GM21528 (cell line): ENCODE data around the gene WDR35.
A peak's percentile ranks its signal among the peaks of the same experiment; 100 is the strongest.
"Not testable (repeated sequence)": the region's sequence is repeated elsewhere in the genome, so short reads cannot be mapped to it uniquely, and the experiment has no call there.

ENCODE experiments used
- ATAC-seq: cut with Tn5 transposase; IDR thresholded peaks from one replicate; pipeline ENCODE4 v1.9.1; 2021; ENCODE audit warnings: mild to moderate bottlenecking, moderate library complexity; ENCODE audit not compliant: unreplicated experiment, low FRiP score

The WDR35 gene

GRCh38 chr2:19897623-19898245, 92.2 kb downstream of the WDR35 start:
- ATAC-seq: no peak

GRCh38 chr2:19895535-19895934, 94.4 kb downstream of the WDR35 start:
- ATAC-seq: no peak

GRCh38 chr2:19894134-19894792, 95.6 kb downstream of the WDR35 start:
- ATAC-seq: peak; percentile 24

DNA sequence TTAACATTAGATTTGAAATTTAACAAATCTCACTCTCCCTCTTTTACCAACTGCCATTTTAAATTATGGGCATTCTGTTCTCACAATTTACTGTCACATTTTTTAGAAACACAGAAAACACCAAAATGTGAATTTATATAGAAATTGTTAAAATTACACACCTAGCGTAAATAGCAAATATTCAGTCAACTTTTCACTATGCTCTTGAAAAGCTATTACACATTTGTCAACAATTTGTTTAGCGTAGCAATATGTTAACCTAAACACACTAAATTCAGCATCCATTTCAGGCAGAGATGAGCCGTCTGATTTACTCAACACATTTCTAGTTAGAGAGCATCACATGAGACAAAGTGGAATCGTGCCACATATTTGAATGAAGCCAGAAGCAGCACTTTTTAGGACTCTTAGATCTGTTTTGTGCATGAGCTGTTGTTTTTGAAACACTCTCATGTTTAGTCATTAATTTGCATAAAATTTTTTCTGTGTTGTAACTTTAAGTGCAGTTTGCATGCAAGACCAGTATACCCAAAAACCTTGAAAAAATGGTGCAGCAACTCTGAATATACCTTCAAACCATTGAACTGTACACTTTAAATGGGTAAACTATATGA, 96.3 kb downstream of the WDR35 start:
- peak; percentile 83 for ATAC-seq

- not testable (repeated sequence) for ATAC-seq
These were observed 97.9 kb downstream of the WDR35 start for GRCh38 chr2:19891971-19892370.

GRCh38 chr2:19890104-19890503, 99.8 kb downstream of the WDR35 start:
- ATAC-seq: no peak

DNA sequence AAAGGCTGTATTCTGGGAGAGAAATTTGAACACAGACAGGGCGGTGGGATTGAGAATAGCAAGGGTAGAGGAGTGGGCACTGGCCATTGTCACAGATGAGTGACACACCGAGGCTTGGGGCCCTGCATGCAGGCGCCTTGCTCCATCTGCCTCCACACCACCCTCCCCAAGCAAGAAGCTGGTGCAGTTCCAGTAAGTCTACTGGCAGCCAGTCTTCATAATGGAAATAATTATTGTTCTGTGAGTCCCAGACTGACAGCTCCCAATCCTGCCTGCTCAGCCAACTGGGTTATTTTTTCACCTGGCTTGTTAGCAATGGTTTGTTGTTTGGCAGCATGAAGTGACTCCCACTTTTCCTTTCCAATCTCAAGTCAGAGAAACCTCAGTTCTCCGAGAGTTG, 101.1 kb downstream of the WDR35 start:
- ATAC-seq: no peak

DNA sequence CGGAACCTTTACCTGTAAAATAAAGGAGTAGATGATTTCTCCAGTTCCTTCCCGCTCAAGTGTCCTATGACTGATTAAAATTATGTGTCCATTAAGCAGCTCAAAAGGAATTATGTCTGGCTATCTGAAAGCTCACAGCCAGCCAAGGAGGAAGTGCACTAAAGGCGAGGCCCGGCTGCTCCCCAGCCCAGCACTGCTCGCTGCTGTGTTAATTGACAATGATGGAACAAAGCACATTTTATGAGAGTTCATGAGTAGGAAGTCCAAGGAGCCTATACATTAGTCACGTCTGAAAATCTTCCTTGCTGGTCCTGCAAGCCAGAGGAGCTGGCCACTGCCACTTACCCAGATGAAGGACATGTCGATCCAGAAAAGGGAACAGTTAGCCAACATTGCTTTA, 102.4 kb downstream of the WDR35 start:
- ATAC-seq: no peak

- no peak for ATAC-seq
These were observed 103.6 kb downstream of the WDR35 start for GRCh38 chr2:19886261-19886660.

DNA sequence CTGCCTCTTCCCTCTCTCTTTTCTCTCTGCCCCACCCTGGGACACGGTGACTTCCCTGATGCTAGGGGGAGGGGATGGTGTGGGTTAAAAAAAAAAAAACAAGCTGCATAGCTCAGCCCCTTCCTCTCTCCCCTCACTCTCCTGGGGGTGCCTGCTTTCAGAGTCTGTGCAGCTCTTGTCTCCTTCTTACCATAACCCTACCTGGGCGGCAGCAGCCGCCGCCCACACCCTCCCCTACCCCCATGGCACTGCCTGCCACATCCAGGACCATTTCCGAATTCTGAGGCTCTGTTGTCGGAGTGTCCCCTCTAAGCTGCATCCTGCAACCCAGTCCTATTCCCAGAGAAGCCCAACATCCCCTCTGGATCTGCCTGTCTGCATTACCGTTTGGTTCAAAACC, 104.1 kb downstream of the WDR35 start:
- ATAC-seq: no peak

DNA sequence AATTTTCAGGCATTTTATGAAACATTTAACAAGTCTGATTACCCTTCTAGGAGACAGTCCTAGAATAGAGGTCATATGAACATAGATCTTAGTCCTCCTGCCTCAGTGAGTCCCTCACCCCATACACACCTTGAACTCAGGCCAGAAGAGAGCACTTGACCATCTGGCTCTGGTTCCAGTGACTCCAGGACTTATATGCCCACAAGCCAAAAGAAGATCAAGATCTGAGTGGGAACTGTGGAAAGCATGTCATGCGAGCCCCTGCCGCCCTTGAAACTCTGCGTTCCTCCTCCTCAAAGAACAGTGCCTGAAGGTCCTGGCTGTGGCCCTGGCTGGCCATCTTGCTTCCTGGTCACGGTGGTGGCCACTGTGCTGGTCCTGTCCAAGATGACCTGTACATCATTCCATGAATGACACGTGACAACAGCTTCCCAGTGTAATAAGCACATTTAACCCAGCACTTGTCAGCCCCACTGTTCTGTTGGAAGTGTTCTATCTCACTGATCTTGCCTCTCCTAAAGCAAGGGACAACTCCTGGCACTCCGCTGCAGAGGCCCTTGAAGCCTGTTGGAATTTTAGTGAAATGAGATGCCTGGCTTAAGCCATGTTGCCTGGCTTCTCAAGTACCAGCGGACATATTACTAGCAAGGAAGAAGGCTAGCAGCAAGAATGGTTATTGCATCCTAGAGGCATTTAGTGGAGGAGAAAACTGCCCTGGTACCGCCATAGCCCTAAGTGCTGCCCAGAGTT, 105.8 kb downstream of the WDR35 start:
- no peak for ATAC-seq

GRCh38 chr2:19883486-19883885, 106.4 kb downstream of the WDR35 start:
- no peak for ATAC-seq

DNA sequence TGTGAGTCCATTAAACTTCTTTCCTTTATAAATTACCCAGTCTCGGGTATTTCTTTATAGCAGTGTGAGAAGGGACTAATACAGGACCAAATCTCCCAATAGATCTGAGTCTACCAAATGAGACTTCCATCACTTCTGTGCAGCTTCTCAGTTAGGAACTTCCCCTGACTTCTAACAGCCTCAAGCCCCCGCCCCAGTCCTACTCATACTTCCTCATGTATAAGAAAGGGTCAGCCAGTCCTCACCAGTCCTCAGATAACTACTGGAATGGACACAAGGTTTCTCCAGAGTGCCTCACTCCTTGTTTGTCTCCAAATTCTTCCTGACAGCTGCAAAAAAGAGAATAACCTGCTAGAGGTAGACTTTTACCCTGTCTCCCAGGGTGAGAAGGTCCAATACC, 107.6 kb downstream of the WDR35 start:
- no peak for ATAC-seq

GRCh38 chr2:19881908-19882265, 108.0 kb downstream of the WDR35 start:
- no peak for ATAC-seq

DNA sequence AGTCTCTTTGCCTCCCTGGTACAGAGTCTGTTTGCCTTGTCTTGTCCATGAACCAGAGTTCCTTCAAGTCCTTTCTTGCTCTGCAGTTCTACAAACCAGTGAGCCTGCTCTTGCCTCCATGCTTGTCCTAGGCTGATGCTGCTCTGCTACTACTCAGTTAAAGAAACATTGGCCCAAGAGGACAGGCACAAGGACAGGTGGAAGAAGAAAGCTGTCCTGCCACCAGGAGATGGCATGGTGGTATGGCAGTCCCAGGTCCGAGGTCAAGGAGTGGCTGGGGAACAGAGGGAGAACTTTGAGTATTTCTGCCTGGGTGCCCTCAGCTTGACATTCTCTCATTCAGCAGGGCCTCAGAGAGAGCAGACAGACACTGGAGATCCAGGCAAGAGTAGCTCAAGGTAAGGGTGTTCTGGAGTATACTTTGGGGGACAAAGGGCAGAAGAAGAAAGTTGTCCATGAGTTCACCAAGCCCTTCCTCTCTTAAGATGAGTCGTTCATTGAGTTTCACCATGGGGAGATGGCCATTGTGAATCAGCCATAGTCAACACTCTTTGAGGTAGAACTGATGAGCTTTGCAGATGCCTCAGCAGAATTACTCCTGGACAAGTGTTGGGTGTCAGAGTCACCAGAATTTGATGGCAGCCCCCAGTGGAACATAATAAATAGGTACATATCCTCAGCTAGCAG, 108.5 kb downstream of the WDR35 start:
- no peak for ATAC-seq

GRCh38 chr2:19880191-19880590, 109.7 kb downstream of the WDR35 start:
- not testable (repeated sequence) for ATAC-seq

DNA sequence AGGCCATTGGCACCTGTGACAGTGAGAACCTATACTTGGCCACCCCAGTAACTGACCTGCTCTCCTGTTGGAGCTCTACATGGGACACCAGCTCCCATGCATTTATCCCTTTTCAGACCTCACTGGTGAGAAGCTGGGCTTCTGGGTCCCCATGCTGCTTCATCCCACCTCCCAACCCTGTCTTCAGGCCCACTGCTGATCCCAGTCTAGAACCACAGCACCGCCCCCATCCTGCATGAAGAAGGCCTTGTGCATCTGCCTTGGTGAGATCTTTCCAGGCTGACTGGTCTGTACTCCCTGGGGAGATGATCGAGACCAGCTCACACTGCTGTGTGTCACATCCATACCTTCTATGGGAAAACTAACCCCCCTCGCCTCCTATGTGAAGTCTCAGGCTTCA, 110.8 kb downstream of the WDR35 start:
- ATAC-seq: no peak

DNA sequence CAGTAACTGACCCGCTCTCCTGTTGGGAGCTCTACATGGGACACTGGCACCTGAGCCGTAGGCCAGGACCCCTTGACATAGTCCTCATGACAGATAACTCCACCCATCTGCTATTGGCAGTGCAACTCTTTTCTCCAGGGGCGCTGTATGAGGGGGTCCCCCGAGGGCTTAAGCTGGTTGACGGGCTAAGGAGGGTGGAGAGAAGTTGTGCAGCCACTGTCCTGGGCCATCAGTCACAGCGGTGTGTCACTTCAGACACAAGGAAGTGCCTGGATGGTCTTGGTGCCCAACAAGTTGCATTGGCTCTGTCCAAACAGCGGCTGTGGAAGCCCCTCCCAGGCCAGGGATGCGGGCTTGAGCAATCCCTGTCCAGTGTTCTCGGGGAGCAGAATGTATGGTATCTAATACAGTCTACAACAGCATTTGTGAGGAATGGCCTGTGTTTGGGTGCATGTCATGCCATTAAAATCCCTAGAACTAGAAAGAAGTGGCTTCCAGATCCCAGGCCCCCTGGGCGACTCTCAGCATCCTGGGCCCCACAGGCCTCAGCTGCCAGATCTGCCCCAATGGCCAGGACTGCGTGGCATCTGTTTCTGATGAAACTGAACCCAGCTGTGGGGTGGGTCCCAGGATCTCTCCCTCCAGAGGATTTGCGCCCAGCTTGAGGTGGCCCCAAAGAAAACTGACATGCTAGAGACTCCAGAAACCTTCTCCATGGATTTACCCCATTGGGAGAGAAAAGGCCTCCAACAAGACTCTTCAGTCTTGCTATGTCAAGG, 111.4 kb downstream of the WDR35 start:
- ATAC-seq: no peak

GRCh38 chr2:19876751-19877150, 113.2 kb downstream of the WDR35 start:
- ATAC-seq: no peak

GRCh38 chr2:19875280-19875679, 114.6 kb downstream of the WDR35 start:
- ATAC-seq: no peak
